HG03103 (cell line): ENCODE results near the gene MEGF8.

Source experiments
- ATAC-seq: cut with Tn5 transposase; IDR thresholded peaks from one replicate; pipeline ENCODE4 v1.9.1; 2021; ENCODE audit warnings: low read depth; ENCODE audit not compliant: unreplicated experiment

The MEGF8 gene

GRCh38 chr19:42303101-42303464 lies 22.4 kb upstream of the MEGF8 start:
- no peak for ATAC-seq

DNA sequence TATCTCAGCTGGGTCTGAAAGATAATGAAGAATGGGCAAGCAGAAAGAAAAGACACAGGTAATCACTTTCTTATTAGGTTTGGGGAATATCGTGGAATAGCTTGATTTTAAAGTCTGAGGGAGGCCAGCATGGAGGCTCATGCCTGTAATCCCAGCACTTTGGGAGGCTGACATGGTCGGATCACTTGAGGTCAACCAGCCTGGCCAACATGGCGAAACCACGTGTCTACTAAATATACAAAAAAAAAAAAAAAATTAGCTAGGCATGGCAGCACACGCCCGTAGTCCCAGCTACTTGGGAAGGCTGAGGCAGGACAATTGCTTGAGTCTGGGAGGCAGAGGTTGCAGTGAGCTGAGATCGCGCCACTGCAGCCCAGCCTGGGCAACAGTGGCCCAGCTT lies 21.6 kb upstream of the MEGF8 start:
- no peak for ATAC-seq

DNA sequence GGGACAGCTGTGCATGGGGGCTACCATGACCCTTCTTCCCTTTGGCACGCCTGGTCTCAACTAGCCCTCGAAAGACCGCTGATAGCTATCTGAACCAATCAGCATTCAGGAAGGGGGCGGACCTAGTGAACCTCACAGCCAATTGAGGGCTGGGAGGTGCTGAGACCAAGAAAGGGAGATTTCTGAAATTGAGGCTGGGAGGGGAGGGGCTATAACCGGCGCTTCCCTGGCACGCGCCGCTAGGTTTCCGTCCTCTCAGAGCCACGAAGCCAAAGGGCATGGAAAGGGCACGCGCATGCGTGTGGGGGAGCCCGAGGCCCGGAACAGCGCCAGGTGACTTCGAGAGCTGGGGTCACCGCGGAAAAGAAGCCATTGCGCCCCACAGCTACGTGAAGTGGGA lies 18.8 kb upstream of the MEGF8 start:
- no peak for ATAC-seq

GRCh38 chr19:42309686-42310085 lies 15.7 kb upstream of the MEGF8 start:
- ATAC-seq: no peak

DNA sequence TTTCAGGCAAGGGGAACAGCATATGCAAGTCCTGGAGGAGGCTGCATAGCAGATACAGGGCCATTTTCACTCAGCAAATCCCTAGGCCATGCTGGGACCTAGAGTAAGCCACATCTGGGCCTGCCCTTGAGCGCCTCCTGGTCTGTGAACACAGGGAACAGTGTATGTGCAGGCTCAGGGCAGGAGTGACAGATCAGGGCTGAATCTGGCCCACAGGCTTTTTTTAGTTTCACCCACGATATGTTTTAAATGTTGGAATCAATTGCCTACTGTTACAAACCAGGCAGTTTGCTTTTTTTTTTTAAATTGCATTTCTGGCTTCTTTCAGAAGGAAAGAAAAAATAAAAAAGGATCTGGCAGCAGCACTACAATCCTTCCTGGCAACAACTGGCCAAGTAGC lies 13.8 kb upstream of the MEGF8 start:
- ATAC-seq: no peak

DNA sequence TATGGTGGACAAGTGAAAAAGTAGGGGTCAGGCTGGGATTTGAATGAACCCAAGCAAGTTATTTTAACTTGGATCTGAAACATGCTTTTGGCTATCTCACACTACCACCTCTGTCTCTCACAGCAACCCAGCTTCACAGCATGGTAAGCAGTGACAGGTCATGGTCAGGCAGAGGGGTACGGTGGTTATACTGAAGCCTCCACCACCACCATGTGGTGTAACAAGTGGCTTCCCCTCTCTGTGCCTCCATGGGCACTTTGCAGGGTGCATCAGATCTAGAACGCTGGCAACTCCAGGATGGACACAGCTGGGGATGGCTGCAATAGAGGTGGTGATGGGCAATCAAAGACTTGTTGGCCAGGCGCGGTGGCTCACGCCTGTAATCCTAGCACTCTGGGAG lies 13.1 kb upstream of the MEGF8 start:
- ATAC-seq: no peak

DNA sequence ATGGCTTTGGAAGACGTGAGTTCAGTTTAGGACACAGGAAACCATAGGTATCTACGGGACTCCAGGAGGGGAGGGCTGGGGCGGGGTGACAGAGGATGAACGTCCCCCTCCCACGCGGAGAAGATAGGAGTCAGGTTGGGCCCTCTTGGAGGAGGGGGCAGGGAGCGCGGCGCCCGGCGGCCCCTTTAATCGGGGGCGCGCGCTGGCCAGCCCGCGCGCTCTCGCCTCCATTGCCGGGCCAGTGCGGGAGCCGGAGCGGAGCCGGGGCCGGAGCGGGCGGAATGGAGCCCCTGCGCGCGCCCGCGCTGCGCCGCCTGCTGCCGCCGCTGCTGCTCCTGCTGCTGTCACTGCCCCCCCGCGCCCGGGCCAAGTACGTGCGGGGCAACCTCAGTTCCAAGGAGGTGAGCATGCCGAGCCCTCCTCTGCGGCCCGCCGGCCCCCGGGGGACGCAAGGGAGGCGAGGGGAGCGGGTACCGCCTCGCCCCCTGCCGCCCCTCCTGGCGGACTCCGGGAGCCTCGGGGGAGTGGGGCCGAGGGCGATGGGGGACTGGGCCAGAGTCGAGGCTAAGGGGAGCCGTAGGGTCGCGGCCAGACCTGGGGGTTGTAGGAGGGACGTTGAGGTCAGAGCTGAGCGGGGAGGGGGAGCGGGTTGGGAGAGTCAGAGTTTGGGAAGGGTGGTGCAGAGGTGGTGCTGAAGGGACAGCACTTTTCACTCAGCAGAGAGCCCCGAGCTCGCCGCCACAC lies 12.2 kb upstream of the MEGF8 start, which contains the start of gene TMEM145:
TMEM145 (plus strand) TSS at position 214 of the 744 bp plus-strand sequence; CDS start at position 282, 68 bp downstream.
- no peak for ATAC-seq

DNA sequence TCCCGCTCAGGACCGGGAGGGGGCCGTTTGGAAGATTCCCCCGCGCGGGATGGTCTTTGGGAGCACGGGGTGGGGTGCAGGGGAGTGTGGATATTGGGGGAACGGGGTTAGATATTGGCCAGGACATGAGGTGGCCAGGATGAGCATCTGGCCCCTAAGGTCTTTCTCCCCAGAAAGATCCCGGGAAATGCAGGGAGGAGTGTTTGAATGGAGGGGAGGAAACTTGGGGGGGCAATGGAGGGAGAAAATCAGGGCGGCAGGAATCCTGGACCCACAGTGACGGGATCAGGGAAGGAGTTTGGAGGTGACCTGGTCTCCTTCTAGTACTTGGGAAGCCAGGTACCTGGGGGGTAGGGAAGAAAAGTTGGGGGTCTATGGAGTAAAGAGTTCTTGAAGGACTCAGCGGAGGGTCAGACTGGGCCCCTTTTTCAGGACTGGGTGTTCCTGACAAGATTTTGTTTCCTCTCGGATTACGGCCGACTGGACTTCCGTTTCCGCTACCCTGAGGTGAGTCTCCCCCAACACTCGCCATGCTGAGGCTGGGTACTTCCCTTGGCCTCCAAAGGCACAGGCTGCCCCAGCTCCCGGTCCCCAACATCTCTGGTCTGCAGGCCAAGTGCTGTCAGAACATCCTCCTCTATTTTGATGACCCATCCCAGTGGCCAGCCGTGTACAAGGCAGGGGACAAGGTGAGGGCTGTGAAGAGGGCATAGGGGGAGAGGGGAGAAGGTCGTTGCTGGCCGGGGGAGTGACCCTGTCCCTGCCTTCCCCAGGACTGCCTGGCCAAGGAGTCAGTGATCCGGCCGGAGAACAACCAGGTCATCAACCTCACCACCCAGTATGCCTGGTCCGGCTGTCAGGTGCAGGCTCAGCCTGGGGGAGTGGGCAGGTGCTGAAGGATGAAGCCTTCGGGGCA lies 11.3 kb upstream of the MEGF8 start:
- ATAC-seq: no peak

- ATAC-seq: no peak
Measured at GRCh38 chr19:42315024-42315423, 10.4 kb upstream of the MEGF8 start.

DNA sequence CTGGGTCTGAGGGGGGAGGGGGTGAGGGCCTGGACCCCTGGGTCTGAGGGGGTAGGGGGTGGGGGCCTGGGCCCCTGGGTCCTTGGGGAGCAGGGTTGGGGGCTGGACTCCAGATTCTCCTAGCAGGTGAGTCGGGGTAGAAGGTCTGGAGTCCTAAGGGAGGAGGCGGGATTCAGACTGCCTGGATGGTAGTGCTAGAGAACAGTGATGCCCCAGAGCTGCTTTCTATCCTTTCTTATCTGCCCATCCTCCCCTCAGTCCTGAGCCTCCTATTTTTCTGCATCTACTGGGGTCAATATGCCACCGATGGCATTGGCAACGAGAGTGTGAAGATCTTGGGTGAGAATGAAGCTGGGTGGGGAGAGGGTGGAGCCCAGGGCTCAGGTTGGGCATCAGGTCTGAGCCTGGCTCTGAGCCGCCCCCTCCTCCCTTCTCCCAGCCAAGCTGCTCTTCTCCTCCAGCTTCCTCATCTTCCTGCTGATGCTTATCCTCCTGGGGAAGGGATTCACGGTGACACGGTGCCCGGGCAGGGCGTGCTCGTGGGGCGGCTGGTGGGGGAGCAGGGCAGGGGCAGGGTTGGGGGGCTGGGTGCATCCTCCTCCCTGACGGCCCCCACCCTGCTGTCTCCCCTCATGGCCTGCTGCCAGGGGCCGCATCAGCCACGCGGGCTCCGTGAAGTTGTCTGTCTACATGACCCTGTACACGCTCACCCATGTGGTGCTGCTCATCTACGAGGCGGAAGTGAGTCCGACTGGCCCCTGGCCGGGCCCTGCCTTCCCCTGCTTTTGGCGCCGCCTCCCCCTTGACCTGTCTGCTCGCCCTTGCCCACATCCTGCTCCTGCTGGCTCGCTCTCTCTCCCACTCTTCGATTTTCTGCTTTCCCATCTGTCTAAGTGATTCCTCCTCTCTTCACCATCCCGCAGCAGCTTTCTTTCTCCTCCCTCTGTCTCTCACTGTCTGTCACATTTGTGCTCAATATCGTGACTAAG lies 8.9 kb upstream of the MEGF8 start:
- ATAC-seq: no peak

DNA sequence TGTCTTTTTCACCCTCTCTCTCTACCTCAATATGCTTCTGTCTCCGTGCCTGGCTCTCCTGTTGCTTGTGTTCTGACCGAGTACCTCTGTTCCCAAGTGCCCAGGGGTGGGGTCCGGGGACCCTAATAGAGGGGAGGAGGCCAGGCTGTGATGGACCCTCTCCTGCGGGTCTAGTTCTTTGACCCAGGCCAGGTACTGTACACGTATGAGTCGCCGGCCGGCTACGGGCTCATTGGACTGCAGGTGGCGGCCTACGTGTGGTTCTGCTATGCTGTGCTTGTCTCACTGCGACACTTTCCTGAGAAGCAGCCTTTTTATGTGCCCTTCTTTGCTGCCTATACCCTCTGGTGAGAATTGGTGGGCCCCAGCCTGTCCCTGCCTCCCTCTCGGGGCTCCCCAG lies 7.9 kb upstream of the MEGF8 start:
- ATAC-seq: no peak

DNA sequence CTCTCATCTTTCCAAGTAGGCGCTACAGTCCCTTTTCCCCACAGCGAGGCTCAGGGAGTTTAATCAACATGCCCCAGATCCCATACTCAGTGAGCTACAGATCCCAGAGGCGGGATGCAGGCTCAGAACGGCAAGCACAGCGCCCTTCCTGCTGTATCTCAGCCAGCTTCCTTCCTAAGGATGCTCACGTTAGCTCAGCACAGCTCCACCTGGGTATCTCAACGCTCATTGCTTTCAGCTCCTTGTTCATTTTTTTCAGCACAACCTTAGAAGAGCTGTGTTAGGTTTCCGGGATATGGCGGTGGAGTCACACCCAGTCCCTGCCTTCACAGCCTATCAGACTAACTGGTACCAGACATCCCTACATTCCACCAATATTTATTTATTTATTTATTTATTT lies 3.1 kb upstream of the MEGF8 start:
- ATAC-seq: no peak

DNA sequence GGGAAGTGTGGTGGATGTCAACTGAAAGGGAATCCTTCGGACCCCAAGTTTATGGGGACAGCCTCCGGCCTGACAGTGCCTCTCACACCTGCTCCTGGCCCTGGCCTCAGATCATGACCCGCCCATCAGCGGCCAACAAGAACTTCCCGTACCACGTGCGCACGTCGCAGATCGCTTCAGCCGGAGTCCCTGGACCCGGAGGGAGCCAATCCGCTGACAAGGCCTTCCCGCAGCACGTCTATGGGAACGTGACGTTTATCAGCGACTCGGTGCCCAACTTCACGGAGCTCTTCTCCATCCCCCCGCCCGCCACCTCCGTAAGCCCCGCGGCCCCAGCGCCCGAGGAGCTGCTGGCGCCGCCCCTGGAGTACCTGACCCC lies 2.0 kb upstream of the MEGF8 start:
- no peak for ATAC-seq

GRCh38 chr19:42323852-42324654 lies 1.4 kb upstream of the MEGF8 start:
- ATAC-seq: no peak

- no peak for ATAC-seq
Measured at GRCh38 chr19:42324655-42325307, 654 bp upstream of the MEGF8 start.

- ATAC-seq: peak; percentile 8
Measured at GRCh38 chr19:42325896-42326771, 699 bp downstream of the MEGF8 start.

DNA sequence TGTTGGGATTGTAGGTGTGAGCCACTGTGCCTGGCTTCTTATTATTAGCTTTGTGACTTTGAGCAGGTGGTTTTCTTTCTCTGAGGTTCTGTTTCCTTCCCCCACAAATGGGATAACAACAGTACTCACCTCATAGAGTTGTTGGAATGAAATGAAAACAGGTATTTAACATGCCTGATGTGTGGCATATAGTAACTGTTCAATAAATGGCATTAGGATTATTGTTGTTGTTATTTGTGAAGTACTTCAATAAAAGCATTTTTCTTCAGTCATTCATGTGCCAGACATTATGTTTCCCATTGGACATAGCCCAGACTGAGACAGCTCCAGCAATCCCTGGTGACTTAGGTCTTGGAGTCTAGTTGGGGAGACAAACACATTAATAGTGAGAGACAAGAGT lies 1.5 kb downstream of the MEGF8 start:
- no peak for ATAC-seq

GRCh38 chr19:42327381-42327780 lies 1.9 kb downstream of the MEGF8 start:
- no peak for ATAC-seq
